ENCODE data around the gene REEP3.

Gene REEP3

DNA sequence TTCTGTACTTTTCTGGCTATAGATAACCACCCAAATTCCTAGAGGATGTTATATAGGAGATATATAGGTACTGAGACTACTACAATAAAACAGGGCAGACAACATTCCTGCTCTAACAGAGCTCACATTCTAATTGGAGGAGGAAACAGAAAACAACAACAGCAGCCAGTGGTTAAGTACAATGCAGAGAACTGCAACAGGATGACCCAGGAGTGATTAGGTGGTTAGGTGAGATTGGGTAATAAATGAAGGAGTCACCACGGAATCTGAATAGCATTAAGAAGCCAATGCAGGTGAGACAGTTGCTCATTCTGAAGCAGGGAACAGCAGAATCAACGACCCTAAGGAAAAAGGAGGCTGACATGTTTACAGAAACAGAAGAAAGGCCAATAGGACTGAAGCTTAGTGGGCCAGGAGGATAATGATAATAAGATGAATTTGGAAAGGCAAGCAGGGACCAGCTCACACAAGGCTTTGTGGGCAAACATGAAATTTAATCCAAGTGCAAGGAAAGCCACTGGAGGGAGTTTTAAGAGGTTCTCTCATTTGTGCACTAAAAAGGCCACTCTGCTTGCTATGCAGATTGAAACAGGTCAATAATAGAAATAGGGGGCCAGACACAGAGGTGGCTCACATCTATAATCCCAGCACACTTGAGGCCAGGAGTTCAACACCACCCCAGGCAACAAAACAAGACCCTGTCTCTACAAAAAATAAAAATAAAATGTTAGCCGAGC, 16.9 kb upstream of the REEP3 start:
- H3K4me1 ChIP-seq (ENCODE audit: insufficient read depth, low read length, severe bottlenecking): peaks cover 17% of the 10 kb centered on the region
- no peaks in the 10 kb centered on the region for H3K27me3 ChIP-seq (ENCODE audit: insufficient read depth, low read length)
- H3K9me3 ChIP-seq (ENCODE audit: low read length): no peaks in the 10 kb centered on the region
- no peak overlapping the region for H3K27ac ChIP-seq (ENCODE audit: low read depth, low read length, poor library complexity, severe bottlenecking)
- no peaks in the 10 kb centered on the region for H3K9me2 ChIP-seq (ENCODE audit: low read depth, low read length)
- H3F3A ChIP-seq (ENCODE audit: insufficient read depth, low read length): no peaks in the 10 kb centered on the region
- H3K4me3 ChIP-seq (ENCODE audit: low read depth, low read length, poor library complexity, severe bottlenecking): no peak overlapping the region
- no peak overlapping the region for H3K9ac ChIP-seq (ENCODE audit: low read length)
- no peak overlapping the region for H2AFZ ChIP-seq (ENCODE audit: low read length)
- H3K4me2 ChIP-seq (ENCODE audit: low read length): no peak overlapping the region
- H4K20me1 ChIP-seq (ENCODE audit: insufficient read depth, low read length): no peaks in the 10 kb centered on the region
- peaks cover 52% of the 10 kb centered on the region for H3K79me2 ChIP-seq (ENCODE audit: insufficient read depth, low read length)
- no peak for TF ChIP-seq EZH2 (IDR thresholded peaks at IDR 0.05; ENCODE audit: borderline replicate concordance, low read length)
- TF ChIP-seq, protein P1, sequence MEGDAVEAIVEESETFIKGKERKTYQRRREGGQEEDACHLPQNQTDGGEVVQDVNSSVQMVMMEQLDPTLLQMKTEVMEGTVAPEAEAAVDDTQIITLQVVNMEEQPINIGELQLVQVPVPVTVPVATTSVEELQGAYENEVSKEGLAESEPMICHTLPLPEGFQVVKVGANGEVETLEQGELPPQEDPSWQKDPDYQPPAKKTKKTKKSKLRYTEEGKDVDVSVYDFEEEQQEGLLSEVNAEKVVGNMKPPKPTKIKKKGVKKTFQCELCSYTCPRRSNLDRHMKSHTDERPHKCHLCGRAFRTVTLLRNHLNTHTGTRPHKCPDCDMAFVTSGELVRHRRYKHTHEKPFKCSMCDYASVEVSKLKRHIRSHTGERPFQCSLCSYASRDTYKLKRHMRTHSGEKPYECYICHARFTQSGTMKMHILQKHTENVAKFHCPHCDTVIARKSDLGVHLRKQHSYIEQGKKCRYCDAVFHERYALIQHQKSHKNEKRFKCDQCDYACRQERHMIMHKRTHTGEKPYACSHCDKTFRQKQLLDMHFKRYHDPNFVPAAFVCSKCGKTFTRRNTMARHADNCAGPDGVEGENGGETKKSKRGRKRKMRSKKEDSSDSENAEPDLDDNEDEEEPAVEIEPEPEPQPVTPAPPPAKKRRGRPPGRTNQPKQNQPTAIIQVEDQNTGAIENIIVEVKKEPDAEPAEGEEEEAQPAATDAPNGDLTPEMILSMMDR (IDR thresholded peaks at IDR 0.05; ENCODE audit: low read length): no peak
- H3K36me3 ChIP-seq (ENCODE audit: insufficient read depth, low read length): no peaks in the 10 kb centered on the region

DNA sequence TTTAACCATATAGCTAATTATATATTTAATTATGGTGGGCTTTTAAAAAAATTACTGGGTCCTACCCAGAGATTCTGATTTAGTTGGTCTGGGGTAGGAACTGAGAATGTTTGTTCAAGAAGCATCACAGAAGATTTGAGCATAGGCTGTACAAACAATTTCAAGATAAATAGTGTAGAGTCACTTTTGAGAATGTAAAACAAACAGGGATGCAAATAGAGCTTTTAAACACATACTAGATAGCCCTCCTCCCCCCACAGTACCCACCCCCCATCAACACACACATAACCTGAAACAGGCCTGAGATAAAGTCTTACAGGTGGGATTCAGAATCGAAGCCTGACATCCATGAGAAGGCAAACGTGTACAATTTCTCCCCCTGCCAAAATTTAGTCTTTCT, 15.6 kb upstream of the REEP3 start:
- Histone ChIP-seq H3K27ac (ENCODE audit: low read depth, low read length, poor library complexity, severe bottlenecking) (no peak overlapping the region), H2AFZ (ENCODE audit: low read length) (no peak overlapping the region), H3K9me3 (ENCODE audit: low read length) (no peaks in the 10 kb centered on the region), H3K27me3 (ENCODE audit: insufficient read depth, low read length) (no peaks in the 10 kb centered on the region), H3F3A (ENCODE audit: insufficient read depth, low read length) (no peaks in the 10 kb centered on the region), H3K4me1 (ENCODE audit: insufficient read depth, low read length, severe bottlenecking) (peaks cover 17% of the 10 kb centered on the region), H3K4me3 (ENCODE audit: low read depth, low read length, poor library complexity, severe bottlenecking) (no peak overlapping the region), H3K4me2 (ENCODE audit: low read length) (no peak overlapping the region), H3K9me2 (ENCODE audit: low read depth, low read length) (no peaks in the 10 kb centered on the region), H3K9ac (ENCODE audit: low read length) (no peak overlapping the region), H3K36me3 (ENCODE audit: insufficient read depth, low read length) (no peaks in the 10 kb centered on the region), H4K20me1 (ENCODE audit: insufficient read depth, low read length) (no peaks in the 10 kb centered on the region), H3K79me2 (ENCODE audit: insufficient read depth, low read length) (peaks cover 50% of the 10 kb centered on the region)
- TF ChIP-seq, protein P1 (IDR thresholded peaks at IDR 0.05; ENCODE audit: low read length): no peak
- no peak for TF ChIP-seq EZH2 (IDR thresholded peaks at IDR 0.05; ENCODE audit: borderline replicate concordance, low read length)

DNA sequence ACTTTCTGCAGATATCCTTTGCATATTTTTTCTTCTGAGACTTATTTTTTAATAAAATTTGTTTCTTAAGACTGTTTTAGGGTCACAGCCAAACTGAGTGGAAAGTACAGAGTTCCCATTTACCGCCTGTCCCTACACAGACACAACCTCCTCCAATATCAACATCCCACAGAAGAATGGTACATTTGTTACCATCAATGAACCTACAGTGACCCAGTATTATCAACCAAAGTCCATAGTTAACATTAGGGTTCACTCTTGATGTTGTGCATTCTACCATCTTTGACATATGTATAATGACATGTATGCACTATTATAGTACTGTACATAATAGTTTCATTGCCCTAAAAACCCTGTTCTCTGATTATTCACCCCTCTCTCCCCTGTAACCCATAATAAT, 14.6 kb upstream of the REEP3 start:
- H3K4me3 ChIP-seq (ENCODE audit: low read depth, low read length, poor library complexity, severe bottlenecking): no peak overlapping the region
- H3K27me3 ChIP-seq (ENCODE audit: insufficient read depth, low read length): no peaks in the 10 kb centered on the region
- no peak overlapping the region for H3K9ac ChIP-seq (ENCODE audit: low read length)
- TF ChIP-seq EZH2 (IDR thresholded peaks at IDR 0.05; ENCODE audit: borderline replicate concordance, low read length): no peak
- TF ChIP-seq, protein P1 (IDR thresholded peaks at IDR 0.05; ENCODE audit: low read length): no peak
- no peaks in the 10 kb centered on the region for H3K9me3 ChIP-seq (ENCODE audit: low read length)
- H3K36me3 ChIP-seq (ENCODE audit: insufficient read depth, low read length): no peaks in the 10 kb centered on the region
- no peak overlapping the region for H3K27ac ChIP-seq (ENCODE audit: low read depth, low read length, poor library complexity, severe bottlenecking)
- H2AFZ ChIP-seq (ENCODE audit: low read length): no peak overlapping the region
- H3F3A ChIP-seq (ENCODE audit: insufficient read depth, low read length): no peaks in the 10 kb centered on the region
- H3K4me1 ChIP-seq (ENCODE audit: insufficient read depth, low read length, severe bottlenecking): peaks cover 17% of the 10 kb centered on the region
- no peaks in the 10 kb centered on the region for H4K20me1 ChIP-seq (ENCODE audit: insufficient read depth, low read length)
- H3K4me2 ChIP-seq (ENCODE audit: low read length): no peak overlapping the region
- H3K9me2 ChIP-seq (ENCODE audit: low read depth, low read length): no peaks in the 10 kb centered on the region
- peaks cover 48% of the 10 kb centered on the region for H3K79me2 ChIP-seq (ENCODE audit: insufficient read depth, low read length)
